GM12878 (cell line): ENCODE data around the gene LARP4B. TPM values are rescaled to one million over a fixed set of nuclear protein-coding genes. Genes with fewer than 3 reads are reported as not detected.

ENCODE experiments used
- ATAC-seq: fragments of 200-7000 bp; cut with Tn5 transposase; 3 replicates; pipeline ENCODE4 v1.9.1; 2020; ENCODE audit warnings: mild to moderate bottlenecking, moderate library complexity
- BruUV-seq: library from RNA; stranded (reverse); fragments of 400-500 nt; replicated peaks from 2 replicates; lab custom pipeline; 2021; lab: Mats Ljungman, UMichigan
- CTCF ChIA-PET: fragments of 300-600 bp; sonication (Branson Sonifier 250); formaldehyde crosslinking; extraction: SDS; loops from one replicate; lab custom pipeline; 2021; ENCODE audit warnings: inconsistent platforms; lab: Yijun Ruan, JAX
- POLR2A ChIA-PET: fragments of 350-600 bp; formaldehyde crosslinking; extraction: SDS; loops from one replicate; lab custom pipeline; 2021; ENCODE audit warnings: inconsistent platforms; lab: Charles Lee
- RAD21 ChIA-PET: fragments of 300-600 bp; sonication (Branson Sonifier 250); formaldehyde crosslinking; loops from one replicate; lab custom pipeline; 2023; ENCODE audit warnings: antibody characterized with exemption; ENCODE audit not compliant: unreplicated experiment; lab: Charles Lee
- SMC1A ChIA-PET: fragments of 300-600 bp; sonication (Branson Sonifier 250); formaldehyde crosslinking; loops from one replicate; lab custom pipeline; 2023; ENCODE audit not compliant: unreplicated experiment, uncharacterized antibody; lab: Charles Lee
- DNase-seq: peaks from one replicate; pipeline ENCODE4 v3.0.0-alpha.2; 2011; ENCODE audit warnings: low read depth, low spot score
- FAIRE-seq: peaks from 3 replicates; lab custom pipeline; 2011; peaks lifted over from hg19 to GRCh38; lab: Jason Lieb, UNC
- H2AFZ ChIP-seq: 2 replicates; pipeline ENCODE4 v1.6.0; 2011; ENCODE audit warnings: low read depth, low read length, control low read depth; ENCODE audit not compliant: control insufficient read depth
- H3K27ac ChIP-seq: 2 replicates; pipeline ENCODE4 v1.5.1; 2011; ENCODE audit warnings: control low read depth; ENCODE audit not compliant: control insufficient read depth, insufficient read depth
- H3K27me3 ChIP-seq, 2 experiments: replicated peaks in 1 of 2; 2 replicates each; pipeline versions ENCODE4 v1.6.0 to v1.6.1; 2011; ENCODE audit warnings: low read length in 1 of 2; ENCODE audit not compliant: control insufficient read depth in 2 of 2, insufficient read depth in 2 of 2
- H3K36me3 ChIP-seq, 2 experiments: 2 replicates each; pipeline ENCODE4 v1.5.1; 2011; ENCODE audit warnings: low read length in 1 of 2; ENCODE audit not compliant: control insufficient read depth in 2 of 2, insufficient read depth in 2 of 2
- H3K4me1 ChIP-seq: 2 replicates; pipeline ENCODE4 v1.6.1; 2011; ENCODE audit warnings: mild to moderate bottlenecking, low read length, moderate library complexity, mixed read lengths; ENCODE audit not compliant: control insufficient read depth, insufficient read depth
- H3K4me2 ChIP-seq: 2 replicates; pipeline ENCODE4 v1.6.0; 2011; ENCODE audit warnings: control low read depth; ENCODE audit not compliant: control insufficient read depth, insufficient read depth
- H3K4me3 ChIP-seq: fragments of 200-600 bp; sonication (generic); 2 replicates; pipeline ENCODE4 v1.5.1; 2016
- H3K79me2 ChIP-seq: 2 replicates; pipeline ENCODE4 v1.6.0; 2011; ENCODE audit warnings: low read length; ENCODE audit not compliant: control insufficient read depth, insufficient read depth
- H3K9ac ChIP-seq: 2 replicates; pipeline ENCODE4 v1.8.0; 2011; ENCODE audit warnings: low read length, control low read depth, mixed read lengths; ENCODE audit not compliant: control insufficient read depth, insufficient read depth
- H3K9me3 ChIP-seq: replicated peaks from 3 replicates; pipeline ENCODE4 v1.5.1; 2011; ENCODE audit warnings: mild to moderate bottlenecking, low read length; ENCODE audit not compliant: control insufficient read depth, insufficient read depth
- H4K20me1 ChIP-seq: 2 replicates; pipeline ENCODE4 v1.6.0; 2011; ENCODE audit not compliant: control insufficient read depth, insufficient read depth
- BCL3 ChIP-seq: IDR thresholded peaks from 2 replicates; pipeline ENCODE4 v1.6.1; 2011; ENCODE audit warnings: borderline replicate concordance, low read depth, mild to moderate bottlenecking, moderate library complexity, low read length; ENCODE audit not compliant: insufficient read depth, poor library complexity, severe bottlenecking
- GABPA ChIP-seq: IDR thresholded peaks from 2 replicates; pipeline ENCODE4 v1.6.1; 2014; ENCODE audit warnings: antibody characterized with exemption, low read depth, mild to moderate bottlenecking, inconsistent platforms
- KDM1A ChIP-seq: fragments of 200-600 bp; sonication (generic); IDR thresholded peaks from 2 replicates; pipeline ENCODE4 v1.6.1; 2016; ENCODE audit warnings: borderline replicate concordance
- POLR2A ChIP-seq: IDR thresholded peaks from 2 replicates; pipeline ENCODE4 v1.6.1; 2011; ENCODE audit warnings: low read depth, mild to moderate bottlenecking, low read length
- TCF3 ChIP-seq: IDR thresholded peaks from 2 replicates; pipeline ENCODE4 v1.6.1; 2012; ENCODE audit warnings: low read depth, mild to moderate bottlenecking, low read length, borderline replicate concordance; ENCODE audit not compliant: insufficient read depth
- WGBS: methylation state at CpG from one replicate; pipeline ENCODE4 v1.1.6; 2016; ENCODE audit warnings: low lambda C conversion rate; ENCODE audit not compliant: insufficient replicate concordance, insufficient coverage; ENCODE audit errors: missing lambda C conversion rate; 5-methylcytosine and 5-hydroxymethylcytosine counted together
- in situ Hi-C: fragments of 300-500 bp; cut with MboI; formaldehyde crosslinking; loops from 9 replicates; pipeline ENCODE4 v1.14.3; 2018; ENCODE audit warnings: mixed read lengths
- intact Hi-C: fragments of 100-400 bp; cut with micrococcal nuclease; formaldehyde crosslinking; loops from one replicate; pipeline ENCODE4 v1.14.2; 2022; ENCODE audit not compliant: unreplicated experiment
- polyA plus RNA-seq, 11 experiments: library from polyadenylated mRNA; depleted of rRNA in 4 of 11; unstranded in 6 of 11; stranded (reverse) in 5 of 11; fragments of >200 nt; fragmentation: Nextera tagmentation in 4 of 11; fragmentation: Illumina TruSeq in 1 of 11; extraction: Ambion mirVana in 4 of 11; extraction: Trizol in 1 of 11; gene quantifications; 1 replicate in 1 of 11; 2 replicates in 10 of 11; pipeline versions ENCODE4 v1.2.1 to v1.2.3, GENCODE V29; 2011 to 2016; ENCODE audit warnings: inconsistent platforms in 2 of 11, missing spikeins in 2 of 11, low read depth in 1 of 11
- total RNA-seq, 4 experiments: library from RNA; depleted of rRNA in 3 of 4; stranded (reverse); fragments of >200 nt in 3 of 4; fragmentation: Illumina TruSeq in 1 of 4; extraction: Trizol in 1 of 4; gene quantifications; 2 replicates each; pipeline versions ENCODE4 v1.2.1 to v1.2.3, GENCODE V29; 2013 to 2021

LARP4B gene
- total and polyA plus RNA-seq, 10 of the 15 experiments (the other 5 are each of a cell fraction or from before 2014, with no cell fraction given): 10.5 to 119 (median 39.4) TPM

- no peak overlapping the region for H3K9ac ChIP-seq
- no peaks in the 10 kb centered on the region for H4K20me1 ChIP-seq
- H3K36me3 ChIP-seq: no peaks in the 10 kb centered on the region
- WGBS: 27% methylated on average over 29 of the region's 32 CpGs
- in situ Hi-C loops: no loop called here
- no peak overlapping the region for H3K4me2 ChIP-seq
- H3K79me2 ChIP-seq: no peaks in the 10 kb centered on the region
- no peaks in the 10 kb centered on the region; a peak in 2 of 4 replicates for H3K27me3 ChIP-seq
- no peak; the same call in 2 of the 3 replicates for ATAC-seq
- ChIA-PET RAD21 (no interaction called here), POLR2A (no interaction called here), SMC1A (no interaction called here), CTCF (no interaction called here)
- H3K27ac ChIP-seq: no peak overlapping the region
- no peak for DNase-seq
- no peak for FAIRE-seq
- no TSS peak for BruUV-seq
- no peak overlapping the region for H2AFZ ChIP-seq
- no peaks in the 10 kb centered on the region for H3K4me1 ChIP-seq
- no peak overlapping the region for H3K4me3 ChIP-seq
- no peak for TF ChIP-seq POLR2A
- TF ChIP-seq KDM1A: no peak
- TF ChIP-seq BCL3: no peak
- TF ChIP-seq GABPA: no peak
- no peak for TF ChIP-seq TCF3
- TF ChIP-seq, all 136 proteins: peak for 0
- intact Hi-C loops: no loop called here
- no peaks in the 10 kb centered on the region; the same call in 2 of the 3 replicates for H3K9me3 ChIP-seq
These were observed 146.2 kb downstream of the LARP4B start for GRCh38 chr10:785089-785860.
